Activated naive CD4-positive, alpha-beta T cell treated with anti-CD3 and anti-CD28 coated beads, Interleukin-2, amount 10 ng/mL, durations not matched to agents 7 days and 5 days (primary cell): ENCODE measurements around the gene ZNF124.
A peak's percentile ranks its signal among the peaks of the same experiment; 100 is the strongest.

ENCODE experiments used
- CTCF ChIA-PET: fragments of 350-600 bp; sonication (Branson Sonifier 250); formaldehyde crosslinking; loops from one replicate; lab custom pipeline; 2021; ENCODE audit warnings: antibody characterized with exemption; lab: Charles Lee
- DNase-seq: peaks from one replicate; pipeline ENCODE4 v3.0.0-alpha.2; 2020
- H3K27ac Mint-ChIP-seq: one replicate; pipeline ENCODE4 v1.8.0; 2021; ENCODE audit warnings: mild to moderate bottlenecking, moderate library complexity, mixed read lengths
- H3K27me3 Mint-ChIP-seq: one replicate; pipeline ENCODE4 v1.8.0; 2021; ENCODE audit warnings: mild to moderate bottlenecking, mixed read lengths
- H3K36me3 Mint-ChIP-seq: one replicate; pipeline ENCODE4 v1.8.0; 2021; ENCODE audit warnings: mixed read lengths
- H3K4me1 Mint-ChIP-seq: one replicate; pipeline ENCODE4 v1.8.0; 2021; ENCODE audit warnings: mixed read lengths
- H3K4me3 Mint-ChIP-seq: one replicate; pipeline ENCODE4 v1.8.0; 2021; ENCODE audit warnings: mild to moderate bottlenecking, moderate library complexity, mixed read lengths
- H3K9me3 Mint-ChIP-seq: one replicate; pipeline ENCODE4 v1.8.0; 2021; ENCODE audit warnings: mixed read lengths

ZNF124 gene

GRCh38 chr1:247113733-247114271, 58.0 kb downstream of the ZNF124 start:
- CTCF ChIA-PET, result no interaction called here
- peaks cover 4% of the 10 kb centered on the region for H3K4me1 Mint-ChIP-seq
- peak overlapping the region; percentile 35 for H3K4me3 Mint-ChIP-seq
- peaks cover 2% of the 10 kb centered on the region for H3K36me3 Mint-ChIP-seq
- peaks cover 50% of the 10 kb centered on the region for H3K27me3 Mint-ChIP-seq
- peaks cover 2% of the 10 kb centered on the region for H3K9me3 Mint-ChIP-seq
- no peak for DNase-seq
- H3K27ac Mint-ChIP-seq, result no peak overlapping the region

GRCh38 chr1:247113094-247113497, 58.7 kb downstream of the ZNF124 start:
- Mint-ChIP-seq H3K27ac (no peak overlapping the region), H3K27me3 (peaks cover 56% of the 10 kb centered on the region), H3K36me3 (peaks cover 2% of the 10 kb centered on the region), H3K4me1 (peaks cover 4% of the 10 kb centered on the region), H3K4me3 (peak overlapping the region; percentile 35), H3K9me3 (peaks cover 2% of the 10 kb centered on the region)
- no peak for DNase-seq
- CTCF ChIA-PET, result no interaction called here

- DNase-seq, result no peak
- Mint-ChIP-seq H3K27me3 (peaks cover 61% of the 10 kb centered on the region), H3K36me3 (peaks cover 2% of the 10 kb centered on the region), H3K4me1 (peaks cover 4% of the 10 kb centered on the region), H3K4me3 (peak overlapping the region; percentile 31), H3K9me3 (peaks cover 2% of the 10 kb centered on the region), H3K27ac (no peak overlapping the region)
- CTCF ChIA-PET, result no interaction called here
Observed at GRCh38 chr1:247112479-247112781, 59.4 kb downstream of the ZNF124 start.

GRCh38 chr1:247111700-247112478, 59.9 kb downstream of the ZNF124 start:
- Mint-ChIP-seq H3K9me3 (peaks cover 2% of the 10 kb centered on the region), H3K36me3 (peaks cover 2% of the 10 kb centered on the region), H3K4me1 (peaks cover 4% of the 10 kb centered on the region), H3K27ac (no peak overlapping the region), H3K4me3 (no peak overlapping the region), H3K27me3 (peaks cover 61% of the 10 kb centered on the region)
- no peak for DNase-seq
- CTCF ChIA-PET, result no interaction called here

GRCh38 chr1:247111259-247111699, 60.5 kb downstream of the ZNF124 start:
- peaks cover 61% of the 10 kb centered on the region for H3K27me3 Mint-ChIP-seq
- CTCF ChIA-PET, result no interaction called here

GRCh38 chr1:247110627-247111258, 61.1 kb downstream of the ZNF124 start:
- Mint-ChIP-seq H3K9me3 (peaks cover 7% of the 10 kb centered on the region), H3K36me3 (peaks cover 5% of the 10 kb centered on the region), H3K27me3 (peaks cover 61% of the 10 kb centered on the region), H3K4me3 (peak overlapping the region; percentile 56), H3K4me1 (peaks cover 4% of the 10 kb centered on the region), H3K27ac (no peak overlapping the region)
- CTCF ChIA-PET, result no interaction called here
- no peak for DNase-seq

More at GRCh38 chr1:247111259-247111699, 60.5 kb downstream of the ZNF124 start:
- Mint-ChIP-seq H3K9me3 (peaks cover 3% of the 10 kb centered on the region), H3K36me3 (peaks cover 3% of the 10 kb centered on the region), H3K4me1 (peaks cover 4% of the 10 kb centered on the region), H3K4me3 (peak overlapping the region; percentile 56), H3K27ac (no peak overlapping the region)
- DNase-seq, result no peak

- Mint-ChIP-seq H3K4me3 (no peak overlapping the region), H3K4me1 (peaks cover 25% of the 10 kb centered on the region), H3K9me3 (peaks cover 18% of the 10 kb centered on the region), H3K27me3 (peaks cover 36% of the 10 kb centered on the region), H3K27ac (no peak overlapping the region), H3K36me3 (peaks cover 10% of the 10 kb centered on the region)
- no peak for DNase-seq
- CTCF ChIA-PET, result no interaction called here
Observed at GRCh38 chr1:247107694-247108093, 64.1 kb downstream of the ZNF124 start.

- CTCF ChIA-PET, result no interaction called here
- Mint-ChIP-seq H3K36me3 (peaks cover 26% of the 10 kb centered on the region), H3K27ac (no peak overlapping the region), H3K4me1 (peaks cover 30% of the 10 kb centered on the region), H3K27me3 (peaks cover 22% of the 10 kb centered on the region), H3K4me3 (no peak overlapping the region), H3K9me3 (peaks cover 31% of the 10 kb centered on the region)
- no peak for DNase-seq
Observed at GRCh38 chr1:247105966-247106365, 65.9 kb downstream of the ZNF124 start.
